SKM-1 (cell line): Measurements from ENCODE around the gene EPB41L4B.
"Not testable (repeated sequence)": the region's sequence is repeated elsewhere in the genome, so short reads cannot be mapped to it uniquely, and the experiment has no call there.

ENCODE experiments used
- DNase-seq: peaks from one replicate; lab custom pipeline; 2025; ENCODE audit not compliant: unreplicated experiment; lab: John Stamatoyannopoulos, UW

The EPB41L4B gene

DNA sequence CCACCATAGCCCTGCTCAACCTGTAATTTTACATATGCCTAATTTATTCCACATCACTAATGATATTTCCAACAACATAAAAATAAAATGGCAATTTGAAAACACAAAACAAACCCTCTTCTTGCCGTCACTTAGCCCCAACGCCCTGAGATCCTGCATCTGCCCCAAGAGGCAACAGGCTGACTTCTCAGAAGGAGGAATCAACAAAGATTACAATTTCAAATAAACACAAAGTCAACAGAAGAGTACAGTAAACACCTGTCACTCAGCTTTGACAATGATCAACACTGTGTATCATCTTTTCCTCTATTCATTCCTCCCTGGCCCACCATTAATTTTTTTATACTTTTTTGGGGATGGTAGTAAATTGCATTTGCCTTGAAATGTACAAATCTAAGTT lies 19.8 kb downstream of the EPB41L4B start:
- no peak for DNase-seq

DNA sequence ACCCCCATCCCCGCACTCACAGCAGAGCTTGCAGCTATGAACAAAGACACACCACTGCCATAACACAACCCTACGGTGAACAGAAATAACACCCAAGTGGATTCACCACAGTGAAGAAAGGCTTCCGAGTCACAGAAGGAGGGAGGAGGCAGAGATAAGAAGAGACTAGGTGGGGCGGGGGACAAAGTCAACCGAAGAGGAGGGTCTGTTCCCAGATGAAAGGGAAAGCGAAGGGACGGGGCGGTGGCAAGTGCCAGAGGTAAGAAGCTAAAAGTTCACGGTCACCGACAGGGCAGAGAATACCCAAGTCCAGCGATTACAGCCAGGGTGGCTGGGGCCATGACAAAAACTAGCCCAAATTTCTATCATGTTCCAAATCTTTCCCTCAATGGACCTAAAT lies 21.0 kb downstream of the EPB41L4B start:
- no peak for DNase-seq

DNA sequence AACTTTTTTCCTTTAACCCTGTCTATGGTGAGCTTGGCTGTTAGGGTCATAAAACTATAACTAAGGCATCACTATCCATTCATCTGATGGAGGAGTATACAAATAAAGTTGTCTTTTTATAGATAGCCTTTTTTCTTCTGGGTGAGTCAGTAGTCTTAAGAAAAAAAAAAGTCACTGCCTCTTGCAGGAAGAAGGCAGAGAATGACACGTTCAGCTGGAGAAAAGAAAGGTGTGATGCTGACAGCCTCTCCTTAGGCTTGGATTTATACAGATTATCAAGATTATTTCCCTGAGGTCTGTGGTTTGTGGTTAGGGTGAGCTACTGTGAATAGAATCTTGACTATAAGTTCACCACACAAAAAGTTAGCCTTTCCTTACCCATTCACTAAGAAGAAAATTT lies 23.0 kb downstream of the EPB41L4B start:
- DNase-seq: no peak

GRCh38 chr9:109295221-109296130 lies 25.4 kb downstream of the EPB41L4B start:
- no peak for DNase-seq

DNA sequence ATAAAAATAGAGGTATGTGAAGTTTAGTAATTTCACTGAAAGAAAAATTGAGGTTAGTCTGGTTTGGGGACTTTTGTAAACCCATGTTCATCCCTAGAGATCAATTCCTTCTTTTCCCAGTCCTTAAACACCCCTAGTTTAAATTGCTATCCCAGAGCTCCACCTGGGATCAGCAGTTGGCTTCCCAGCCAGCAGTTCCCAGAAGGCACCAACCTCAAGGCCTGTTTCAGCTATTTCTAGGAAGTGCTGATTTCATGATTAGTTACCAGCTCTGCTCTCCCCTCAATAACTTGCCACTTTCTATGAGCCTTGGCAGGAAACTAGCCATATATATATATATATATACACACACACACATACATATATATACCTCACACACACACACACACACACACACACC lies 30.5 kb downstream of the EPB41L4B start:
- no peak for DNase-seq

DNA sequence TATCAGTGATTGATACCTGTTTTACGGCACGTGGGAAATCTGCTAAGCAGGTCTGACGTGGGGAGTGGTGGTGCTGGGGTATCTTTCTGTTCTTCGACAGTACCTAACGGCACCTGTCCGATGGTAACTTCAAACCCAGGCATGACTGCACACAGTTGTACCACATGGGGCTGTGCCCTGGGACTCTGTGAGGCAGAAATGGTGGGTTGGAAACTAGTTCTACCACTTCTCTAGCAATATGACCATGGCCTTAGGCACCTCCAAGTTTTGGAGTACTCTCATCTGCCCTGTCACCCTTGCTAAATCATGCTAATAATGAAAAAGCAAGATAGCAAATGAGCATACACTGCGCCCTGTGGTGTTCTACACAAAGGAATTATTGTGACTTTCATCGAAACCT lies 30.9 kb downstream of the EPB41L4B start:
- no peak for DNase-seq

- no peak for DNase-seq
These were observed 31.7 kb downstream of the EPB41L4B start for GRCh38 chr9:109289186-109289585.

DNA sequence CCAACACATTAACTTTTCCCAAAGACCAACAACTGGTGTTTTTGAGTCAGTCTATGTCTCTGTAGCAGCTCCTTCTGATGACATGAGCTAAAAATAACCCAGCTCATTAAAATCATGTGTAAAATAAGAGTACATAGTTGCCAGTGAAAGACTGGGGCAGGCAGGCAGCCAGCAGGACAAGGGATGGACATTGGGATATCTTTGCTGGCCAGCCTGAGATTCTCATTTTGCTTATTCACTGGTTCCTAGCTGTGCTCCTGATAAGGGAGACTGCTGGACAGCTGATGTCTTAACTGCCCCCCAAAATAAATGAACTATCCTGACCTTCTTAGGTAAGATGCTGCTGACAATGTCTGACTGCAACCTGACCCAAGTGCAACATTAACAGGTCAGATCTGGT lies 33.9 kb downstream of the EPB41L4B start:
- no peak for DNase-seq

DNA sequence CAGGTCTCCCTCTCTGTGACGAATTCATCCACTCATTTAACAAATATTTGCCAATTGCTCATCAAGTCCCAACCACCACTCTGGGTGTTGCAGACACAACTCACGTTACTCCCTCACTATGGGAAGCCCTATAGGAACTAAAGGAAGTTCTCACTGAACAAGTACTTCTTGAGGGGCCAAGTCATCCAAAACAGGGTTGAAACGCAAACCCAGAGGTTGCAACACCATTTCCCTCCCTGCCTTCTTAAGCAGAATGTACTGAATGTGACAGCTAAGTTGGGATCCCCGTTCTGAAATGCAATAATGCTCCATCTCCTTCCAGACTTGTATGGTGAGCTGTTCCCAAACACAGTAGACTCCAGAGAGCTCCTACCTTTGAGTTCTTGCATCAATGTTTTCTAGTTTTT lies 34.3 kb downstream of the EPB41L4B start:
- no peak for DNase-seq

DNA sequence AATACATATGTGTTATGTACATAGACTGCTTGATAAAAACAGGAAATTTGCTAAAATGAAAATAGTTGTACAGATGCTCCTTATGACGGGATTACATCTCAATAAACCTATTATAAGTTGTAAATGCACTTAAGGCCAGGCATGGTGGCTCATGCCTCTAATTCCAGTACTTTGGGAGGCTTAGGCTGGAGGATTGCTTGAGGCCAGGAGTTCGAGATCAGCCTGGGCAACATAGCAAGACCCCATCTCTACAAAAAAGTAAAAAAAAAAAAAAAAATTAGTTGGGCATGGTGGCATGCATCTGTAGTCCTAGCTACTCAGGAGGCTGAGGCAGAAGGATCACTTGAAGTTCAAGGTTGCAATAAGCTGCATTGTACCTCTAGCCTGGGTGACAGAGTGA lies 37.2 kb downstream of the EPB41L4B start:
- DNase-seq: not testable (repeated sequence)

DNA sequence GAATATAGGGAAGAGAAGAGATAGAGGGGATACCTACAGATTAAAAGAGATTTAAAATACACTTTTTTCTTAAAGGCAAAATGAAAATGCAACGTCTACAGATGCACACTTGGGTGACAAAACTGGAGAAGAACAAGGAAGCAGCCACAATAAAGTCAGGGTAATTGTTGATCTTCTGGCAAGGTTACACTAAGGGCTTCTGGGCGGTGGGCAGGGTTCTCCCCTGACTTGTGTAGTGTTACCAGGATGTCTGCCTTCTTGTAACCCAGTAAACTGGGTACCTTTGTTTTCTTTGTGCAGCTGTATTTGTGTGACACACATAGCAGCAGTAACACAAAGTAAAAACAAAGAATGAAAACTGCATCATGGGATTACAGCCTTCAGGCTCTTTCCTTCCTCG lies 37.8 kb downstream of the EPB41L4B start:
- no peak for DNase-seq

- no peak for DNase-seq
These were observed 38.6 kb downstream of the EPB41L4B start for GRCh38 chr9:109282302-109282701.

GRCh38 chr9:109281518-109281917 lies 39.3 kb downstream of the EPB41L4B start:
- DNase-seq: no peak

DNA sequence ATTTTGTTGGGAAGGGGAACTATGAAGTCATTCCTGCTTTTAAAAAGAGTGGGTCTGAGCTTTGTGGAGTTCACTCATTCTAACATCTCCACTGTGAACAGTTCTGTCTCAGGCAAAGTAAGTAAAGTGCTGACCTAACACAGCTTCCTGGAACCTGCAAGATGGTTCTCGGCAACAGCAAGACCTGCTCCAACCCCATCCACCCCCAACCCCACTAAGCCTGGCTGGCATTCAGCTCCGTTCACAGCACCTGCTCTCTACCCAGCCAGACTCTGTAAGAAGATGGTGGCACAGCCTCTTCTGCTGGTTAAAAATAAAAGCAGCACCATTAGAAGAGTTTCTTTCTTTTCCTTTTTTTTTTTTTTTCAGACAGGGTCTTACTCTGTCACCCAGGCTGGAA lies 42.0 kb downstream of the EPB41L4B start:
- DNase-seq: no peak

- no peak for DNase-seq
These were observed 42.6 kb downstream of the EPB41L4B start for GRCh38 chr9:109278216-109278615.

- DNase-seq: no peak
These were observed 43.4 kb downstream of the EPB41L4B start for GRCh38 chr9:109277451-109277850.

GRCh38 chr9:109276469-109277440 lies 44.1 kb downstream of the EPB41L4B start:
- no peak for DNase-seq

DNA sequence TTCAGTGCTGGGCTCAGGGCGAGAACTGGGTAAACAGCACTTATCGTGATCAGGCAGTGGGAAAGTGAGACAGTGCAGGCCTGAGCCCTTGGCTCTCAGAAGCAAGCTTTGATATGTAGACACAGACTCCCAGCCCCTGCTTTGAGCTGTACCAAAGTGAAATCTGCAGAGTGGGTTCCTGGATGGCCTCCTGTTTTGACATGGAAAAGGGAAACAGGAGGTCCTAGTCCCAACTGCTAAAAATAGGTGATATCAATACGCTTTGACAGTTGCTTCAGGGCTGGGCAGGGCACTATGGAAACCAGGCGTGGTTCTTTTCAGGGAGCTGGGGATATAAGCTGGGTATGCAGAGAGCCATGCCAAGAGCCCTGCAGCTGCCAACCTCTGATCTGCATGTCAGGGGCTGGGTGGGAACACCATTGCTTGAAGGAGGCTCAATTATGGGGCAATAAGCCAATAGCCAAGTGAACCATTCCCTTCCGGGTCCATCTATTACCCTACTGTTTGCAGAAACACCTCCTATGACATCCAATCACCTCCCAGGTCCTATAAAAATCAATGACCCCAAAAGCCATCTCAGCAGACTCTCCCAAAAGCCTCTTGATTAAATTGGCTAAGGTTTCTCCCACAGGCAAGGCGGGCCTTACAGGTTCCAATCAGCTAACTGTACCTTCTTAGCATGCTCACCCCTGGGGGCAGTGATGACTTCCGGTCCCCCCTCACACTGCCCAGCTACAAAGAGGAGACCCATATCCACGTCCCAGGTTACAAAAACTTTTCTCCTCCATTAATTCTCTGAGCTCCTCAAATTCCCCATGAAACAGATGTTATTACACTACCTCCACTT lies 45.8 kb downstream of the EPB41L4B start:
- no peak for DNase-seq

- no peak for DNase-seq
These were observed 47.0 kb downstream of the EPB41L4B start for GRCh38 chr9:109273869-109274268.

DNA sequence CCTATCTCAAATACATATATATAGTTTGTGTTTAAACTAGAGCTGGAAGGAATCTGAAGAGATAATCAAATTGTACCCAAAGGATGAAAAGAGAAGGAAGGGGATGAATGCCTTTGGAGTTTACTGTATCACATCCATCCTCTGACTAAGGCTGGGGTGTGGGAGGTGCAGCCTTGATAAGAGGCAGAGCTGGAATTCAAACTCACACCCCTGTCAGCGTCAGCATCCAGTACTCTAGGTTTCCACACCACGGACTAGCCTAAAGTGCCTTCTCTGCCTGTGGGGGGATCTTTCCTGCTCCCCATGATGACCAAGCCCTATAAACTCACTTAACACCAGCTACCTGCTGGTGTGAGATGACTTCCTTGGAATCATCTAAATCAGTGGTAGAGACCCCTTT lies 48.1 kb downstream of the EPB41L4B start:
- no peak for DNase-seq

GRCh38 chr9:109272045-109272444 lies 48.8 kb downstream of the EPB41L4B start:
- DNase-seq: no peak
